Mesenchymal stem cell (in vitro differentiated cells and primary cell): ENCODE measurements around the gene PKN2.
A peak's percentile ranks its signal among the peaks of the same experiment; 100 is the strongest.

Experiments
- DNase-seq: peaks from one replicate; pipeline ENCODE4 v3.0.0-alpha.2; 2013
- H2AFZ ChIP-seq: one replicate; pipeline ENCODE4 v1.6.1; 2013; ENCODE audit warnings: low read depth, mild to moderate bottlenecking, control low read depth, inconsistent platforms, low read length, moderate library complexity
- H2AK5ac ChIP-seq: 2 replicates; pipeline ENCODE4 v1.6.1; 2013; ENCODE audit warnings: low read length, moderate library complexity, mild to moderate bottlenecking, inconsistent platforms; ENCODE audit not compliant: severe bottlenecking
- H2BK120ac ChIP-seq: one replicate; pipeline ENCODE4 v1.6.1; 2013; ENCODE audit warnings: low read depth, mild to moderate bottlenecking, inconsistent platforms, low read length, moderate library complexity
- H2BK12ac ChIP-seq, 2 experiments: one replicate each; pipeline ENCODE4 v1.6.1; 2013; ENCODE audit warnings: inconsistent platforms in 2 of 2, low read length in 2 of 2, mild to moderate bottlenecking in 2 of 2, moderate library complexity in 2 of 2, control low read depth in 1 of 2
- H2BK15ac ChIP-seq: one replicate; pipeline ENCODE4 v1.6.1; 2013; ENCODE audit warnings: mild to moderate bottlenecking, low read depth, inconsistent platforms; ENCODE audit not compliant: poor library complexity, severe bottlenecking
- H2BK5ac ChIP-seq: 2 replicates; pipeline ENCODE4 v1.6.1; 2013; ENCODE audit warnings: low read depth, mild to moderate bottlenecking, low read length, control low read depth, inconsistent platforms; ENCODE audit not compliant: poor library complexity, severe bottlenecking
- H3K14ac ChIP-seq, 2 experiments: one replicate each; pipeline ENCODE4 v1.6.1; 2013; ENCODE audit warnings: inconsistent platforms in 2 of 2, low read length in 2 of 2, control low read depth in 1 of 2, mild to moderate bottlenecking in 1 of 2, moderate library complexity in 1 of 2
- H3K18ac ChIP-seq, 2 experiments: one replicate each; pipeline ENCODE4 v1.6.1; 2013; ENCODE audit warnings: inconsistent platforms in 2 of 2, low read length in 2 of 2, control low read depth in 1 of 2, low read depth in 1 of 2, mild to moderate bottlenecking in 1 of 2
- H3K23ac ChIP-seq, 2 experiments: one replicate each; pipeline ENCODE4 v1.6.1; 2013; ENCODE audit warnings: inconsistent platforms in 2 of 2, low read length in 2 of 2, mild to moderate bottlenecking in 2 of 2, moderate library complexity in 2 of 2, control low read depth in 1 of 2
- H3K27ac ChIP-seq: 2 replicates; pipeline ENCODE4 v1.5.1; 2013; ENCODE audit warnings: mild to moderate bottlenecking, moderate library complexity, low read length, control low read depth, inconsistent platforms; ENCODE audit not compliant: poor library complexity, severe bottlenecking
- H3K27me3 ChIP-seq, 2 experiments: 2 replicates each; pipeline versions ENCODE4 v1.6.1 to v1.7.0; 2013; ENCODE audit warnings: low read length in 2 of 2, mild to moderate bottlenecking in 2 of 2, moderate library complexity in 2 of 2, control low read depth in 1 of 2, inconsistent platforms in 1 of 2; ENCODE audit not compliant: control insufficient read depth in 1 of 2, insufficient read depth in 1 of 2
- H3K36me3 ChIP-seq, 2 experiments: 2 replicates each; pipeline versions ENCODE4 v1.6.1 to v1.7.0; 2013; ENCODE audit warnings: low read length in 2 of 2, control low read depth in 1 of 2, inconsistent platforms in 1 of 2, low read depth in 1 of 2, mild to moderate bottlenecking in 1 of 2; ENCODE audit not compliant: insufficient read depth in 2 of 2, control insufficient read depth in 1 of 2
- H3K4ac ChIP-seq, 2 experiments: one replicate each; pipeline ENCODE4 v1.6.1; 2013; ENCODE audit warnings: inconsistent platforms in 2 of 2, low read length in 2 of 2, mild to moderate bottlenecking in 2 of 2, moderate library complexity in 2 of 2, control low read depth in 1 of 2, low read depth in 1 of 2
- H3K4me1 ChIP-seq: 2 replicates; pipeline ENCODE4 v1.6.1; 2013; ENCODE audit warnings: low read depth, low read length, control low read depth; ENCODE audit not compliant: control insufficient read depth, insufficient read depth
- H3K4me2 ChIP-seq: 2 replicates; pipeline ENCODE4 v1.6.1; 2013; ENCODE audit warnings: low read length, mild to moderate bottlenecking, inconsistent platforms; ENCODE audit not compliant: poor library complexity, severe bottlenecking
- H3K4me3 ChIP-seq, 2 experiments: 2 replicates each; pipeline versions ENCODE4 v1.5.1 to v1.7.0; 2013; ENCODE audit warnings: low read length in 2 of 2, mild to moderate bottlenecking in 2 of 2, control low read depth in 1 of 2, low read depth in 1 of 2; ENCODE audit not compliant: insufficient read depth in 1 of 2
- H3K79me1 ChIP-seq: replicated peaks from 2 replicates; pipeline ENCODE4 v1.6.1; 2013; ENCODE audit warnings: mild to moderate bottlenecking, control low read depth, low read length, inconsistent platforms; ENCODE audit not compliant: poor library complexity, severe bottlenecking
- H3K9ac ChIP-seq: 2 replicates; pipeline ENCODE4 v1.7.0; 2013; ENCODE audit warnings: mild to moderate bottlenecking, low read length, moderate library complexity
- H3K9me3 ChIP-seq: 2 replicates; pipeline ENCODE4 v1.7.0; 2013; ENCODE audit warnings: mild to moderate bottlenecking, low read length; ENCODE audit not compliant: control insufficient read depth
- H4K8ac ChIP-seq: one replicate; pipeline ENCODE4 v1.6.1; 2013; ENCODE audit warnings: inconsistent platforms, mild to moderate bottlenecking, low read length, moderate library complexity
- H4K91ac ChIP-seq: one replicate; pipeline ENCODE4 v1.6.1; 2013; ENCODE audit warnings: mild to moderate bottlenecking, low read length, inconsistent platforms
- WGBS: methylation state at CpG from one replicate; pipeline ENCODE4 v1.1.7; 2013; ENCODE audit warnings: mixed read lengths; 5-methylcytosine and 5-hydroxymethylcytosine counted together

PKN2 gene

DNA sequence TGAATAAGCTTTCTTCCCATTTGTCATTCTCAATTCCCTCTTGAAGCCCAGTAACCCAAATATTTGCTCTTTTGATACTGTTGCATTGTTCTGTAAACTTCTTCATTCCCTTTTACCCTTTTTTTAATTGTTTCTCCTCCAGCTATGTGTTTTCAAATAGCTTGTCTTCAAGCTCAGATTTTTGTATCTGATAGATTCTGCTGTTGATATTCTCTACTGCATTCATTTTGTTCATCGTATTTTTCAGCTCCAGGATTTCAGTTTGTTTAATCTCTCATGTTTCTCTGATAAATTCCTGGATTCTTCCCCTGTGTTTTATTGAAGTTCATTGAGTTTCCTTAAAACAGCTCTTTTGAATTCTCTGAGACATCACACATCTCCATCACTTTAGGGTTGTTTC lies 51.8 kb downstream of the PKN2 start:
- Histone ChIP-seq H3K23ac (no peak overlapping the region), H3K27me3 (no peaks in the 10 kb centered on the region), H3K9me3 (peaks cover 5% of the 10 kb centered on the region), H3K27ac (no peak overlapping the region), H3K18ac (no peak overlapping the region), H3K4me3 (no peak overlapping the region), H3K79me1 (peaks cover 8% of the 10 kb centered on the region), H3K4me1 (peaks cover 4% of the 10 kb centered on the region), H4K91ac (no peak overlapping the region), H2BK15ac (no peak overlapping the region), H2BK12ac (no peak overlapping the region), H2AFZ (no peak overlapping the region), H3K14ac (no peak overlapping the region), H3K9ac (no peak overlapping the region), H3K36me3 (peaks cover 0 to 4% of the 10 kb centered on the region in 2 experiments), H3K4me2 (no peak overlapping the region), H2BK120ac (no peak overlapping the region), H2AK5ac (no peak overlapping the region), H3K4ac (no peak overlapping the region), H2BK5ac (no peak overlapping the region), H4K8ac (no peak overlapping the region)
- 100% methylated on average over 1 of the region's 1 CpG for WGBS
- DNase-seq: no peak

- Histone ChIP-seq H3K4ac (no peak overlapping the region), H3K4me2 (no peak overlapping the region), H4K8ac (peak overlapping the region; percentile 50), H3K27ac (no peak overlapping the region), H3K23ac (no peak overlapping the region), H3K4me1 (peaks cover 4% of the 10 kb centered on the region), H2AFZ (no peak overlapping the region), H3K79me1 (peaks cover 8% of the 10 kb centered on the region), H2AK5ac (no peak overlapping the region), H3K9me3 (peaks cover 5% of the 10 kb centered on the region), H2BK120ac (no peak overlapping the region), H4K91ac (no peak overlapping the region), H3K14ac (no peak overlapping the region), H3K9ac (no peak overlapping the region), H3K27me3 (no peaks in the 10 kb centered on the region), H3K18ac (no peak overlapping the region), H3K36me3 (peaks cover 0 to 4% of the 10 kb centered on the region in 2 experiments), H2BK15ac (no peak overlapping the region), H2BK12ac (no peak overlapping the region), H2BK5ac (no peak overlapping the region), H3K4me3 (no peak overlapping the region)
- WGBS: 87% methylated on average over 7 of the region's 7 CpGs
- peak; percentile 64 for DNase-seq
These were observed 52.7 kb downstream of the PKN2 start for GRCh38 chr1:88736633-88737248.

DNA sequence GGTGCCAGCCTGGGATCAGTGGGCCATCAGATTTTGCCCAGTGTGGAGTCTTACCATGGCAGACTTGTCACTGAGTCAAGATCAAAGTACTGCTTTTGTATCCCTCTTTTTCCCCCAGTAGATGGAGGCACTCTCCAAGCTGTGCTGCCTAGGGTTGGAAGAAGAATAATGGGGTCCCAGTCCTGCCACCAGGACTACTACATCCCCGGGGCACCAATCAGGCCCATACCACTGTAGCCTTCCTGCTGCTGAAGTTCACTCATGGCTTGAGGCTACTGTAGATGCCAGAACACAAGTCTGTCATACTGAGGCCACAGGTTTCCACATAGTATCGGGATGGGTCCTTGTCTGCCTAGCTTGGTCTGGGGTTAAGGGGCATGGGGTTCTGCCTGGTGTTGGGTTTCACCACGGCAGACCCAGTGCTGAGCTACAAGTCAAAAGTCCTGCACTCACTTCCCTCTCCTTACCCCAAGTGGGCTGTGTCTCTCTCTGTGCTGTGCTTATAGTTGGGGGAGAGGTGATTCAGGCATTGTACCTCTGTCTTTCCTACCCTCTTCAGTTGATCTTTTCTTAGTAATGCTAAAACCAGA lies 53.4 kb downstream of the PKN2 start:
- DNase-seq: no peak
- Histone ChIP-seq H2AK5ac (no peak overlapping the region), H4K91ac (no peak overlapping the region), H3K4ac (no peak overlapping the region), H3K18ac (peak overlapping the region in 1 of 2 experiments; percentile 1), H3K9ac (no peak overlapping the region), H3K23ac (no peak overlapping the region), H4K8ac (no peak overlapping the region), H3K4me3 (no peak overlapping the region), H3K4me1 (peaks cover 4% of the 10 kb centered on the region), H3K14ac (no peak overlapping the region), H2BK5ac (no peak overlapping the region), H3K27me3 (no peaks in the 10 kb centered on the region), H3K36me3 (peaks cover 0 to 4% of the 10 kb centered on the region in 2 experiments), H2BK15ac (no peak overlapping the region), H3K79me1 (peaks cover 8% of the 10 kb centered on the region), H2AFZ (no peak overlapping the region), H2BK120ac (no peak overlapping the region), H3K4me2 (no peak overlapping the region), H3K27ac (no peak overlapping the region), H2BK12ac (no peak overlapping the region), H3K9me3 (peaks cover 5% of the 10 kb centered on the region)
- 97% methylated on average over 3 of the region's 3 CpGs for WGBS

DNA sequence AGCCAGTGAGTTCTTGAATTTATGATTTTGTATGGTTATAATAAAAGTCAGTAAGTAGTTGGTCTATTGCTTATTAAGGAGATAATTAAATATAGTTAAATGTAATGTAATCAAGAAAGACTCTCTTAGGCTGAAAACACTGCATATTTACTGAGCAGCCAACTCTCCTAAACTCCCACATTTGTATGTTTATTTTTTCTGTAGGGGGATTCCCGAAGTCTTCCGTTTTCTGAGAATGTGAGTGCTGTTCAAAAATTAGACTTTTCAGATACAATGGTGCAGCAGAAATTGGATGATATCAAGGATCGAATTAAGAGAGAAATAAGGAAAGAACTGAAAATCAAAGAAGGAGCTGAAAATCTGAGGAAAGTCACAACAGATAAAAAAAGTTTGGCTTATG lies 56.7 kb downstream of the PKN2 start:
- Histone ChIP-seq H3K79me1 (peaks cover 11% of the 10 kb centered on the region), H4K8ac (no peak overlapping the region), H3K4me1 (peaks cover 4% of the 10 kb centered on the region), H3K9ac (peak overlapping the region; percentile 84), H2AK5ac (no peak overlapping the region), H3K14ac (no peak overlapping the region), H3K27ac (no peak overlapping the region), H3K27me3 (no peaks in the 10 kb centered on the region), H3K4ac (no peak overlapping the region), H2BK12ac (no peak overlapping the region), H3K23ac (no peak overlapping the region), H4K91ac (no peak overlapping the region), H3K4me2 (no peak overlapping the region), H2AFZ (no peak overlapping the region), H2BK15ac (no peak overlapping the region), H2BK120ac (no peak overlapping the region), H3K18ac (no peak overlapping the region), H3K9me3 (peaks cover 3% of the 10 kb centered on the region), H3K36me3 (peaks cover 4 to 18% of the 10 kb centered on the region in 2 experiments), H2BK5ac (no peak overlapping the region), H3K4me3 (peak overlapping the region in 1 of 2 experiments; percentile 10)
- DNase-seq: peak; percentile 23
- WGBS: 61% methylated on average over 3 of the region's 3 CpGs
